ENCODE measurements around the gene ZNF407.

The ZNF407 gene

DNA sequence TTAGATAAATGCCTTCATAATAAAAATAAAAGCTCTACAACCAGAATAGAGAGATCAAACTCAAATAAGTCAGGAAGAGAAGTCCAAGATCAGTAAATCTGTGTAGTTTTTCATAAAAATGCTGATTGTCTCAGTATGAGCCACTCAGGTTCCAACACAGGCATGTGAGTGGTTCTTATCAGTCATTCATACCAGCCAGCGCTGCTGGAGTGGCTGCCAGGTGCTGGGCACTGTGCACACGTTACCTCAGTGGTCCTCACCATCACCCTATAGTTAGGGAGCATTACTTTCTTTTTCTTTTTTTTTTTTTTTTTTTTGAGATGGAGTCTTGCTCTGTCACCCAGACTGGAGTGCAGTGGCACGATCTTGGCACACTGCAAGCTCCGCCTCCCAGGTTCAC, 39.6 kb upstream of the ZNF407 start:
- TF ChIP-seq CTCF (IDR thresholded peaks at IDR 0.05; ENCODE audit: insufficient read depth, low read length, poor library complexity, severe bottlenecking) (no peak), EZH2phosphoT487 (conservative IDR thresholded peaks at IDR 0.05; ENCODE audit: low read length) (no peak)
- Histone ChIP-seq H3F3A (ENCODE audit: insufficient read depth) (no peaks in the 10 kb centered on the region), H3K9me2 (replicated peaks; ENCODE audit: insufficient read depth, low read length) (no peaks in the 10 kb centered on the region), H3K36me3 (ENCODE audit: low read length) (no peaks in the 10 kb centered on the region), H3K4me3 (ENCODE audit: insufficient read depth, low read length, poor library complexity, severe bottlenecking) (no peak overlapping the region), H3K9ac (ENCODE audit: low read length) (no peak overlapping the region), H4K20me1 (ENCODE audit: low read depth, low read length) (no peaks in the 10 kb centered on the region), H3K27ac (ENCODE audit: low read depth, low read length) (no peak overlapping the region), H3K4me2 (ENCODE audit: low read depth, low read length, poor library complexity, severe bottlenecking) (no peak overlapping the region), H2AFZ (ENCODE audit: low read depth, low read length, severe bottlenecking) (no peak overlapping the region), H3K9me3 (ENCODE audit: insufficient read depth, low read length) (no peaks in the 10 kb centered on the region), H3K79me2 (ENCODE audit: insufficient read depth, low read length) (no peaks in the 10 kb centered on the region), H3K27me3 (ENCODE audit: low read length) (no peaks in the 10 kb centered on the region)

DNA sequence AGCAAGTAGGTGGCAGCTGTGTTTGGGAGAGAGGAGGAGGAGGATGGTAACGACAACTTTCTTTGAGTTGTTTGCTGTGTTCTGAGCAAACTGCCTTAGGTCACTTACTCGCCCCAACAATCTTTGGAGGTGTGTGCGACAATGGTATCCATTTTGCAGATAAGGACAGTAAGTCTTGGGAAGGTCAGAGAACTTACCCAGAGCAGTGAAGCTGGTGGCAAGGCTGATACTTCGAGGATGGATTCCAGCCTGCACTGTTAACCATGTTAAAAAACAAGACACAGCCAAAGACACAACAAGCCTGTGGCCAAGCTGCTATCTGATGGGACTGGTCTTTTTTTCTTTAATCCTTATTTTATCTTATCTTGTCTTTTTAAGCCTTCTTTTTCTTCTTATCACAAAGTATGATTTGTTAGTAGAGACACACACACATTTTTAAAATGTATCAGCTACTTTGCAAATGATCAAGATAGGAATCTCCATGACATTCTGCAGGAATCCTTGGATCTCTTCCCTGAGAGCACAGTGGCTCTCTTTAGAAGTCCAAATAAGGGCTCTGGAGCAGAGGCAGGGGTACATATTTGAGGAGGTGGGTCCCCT, 35.4 kb upstream of the ZNF407 start:
- Histone ChIP-seq H3K4me3 (ENCODE audit: insufficient read depth, low read length, poor library complexity, severe bottlenecking) (no peak overlapping the region), H3K9me3 (ENCODE audit: insufficient read depth, low read length) (peaks cover 5% of the 10 kb centered on the region; the same call in 1 of the 2 replicates), H3K27ac (ENCODE audit: low read depth, low read length) (no peak overlapping the region), H3K36me3 (ENCODE audit: low read length) (no peaks in the 10 kb centered on the region), H3K9me2 (replicated peaks; ENCODE audit: insufficient read depth, low read length) (no peaks in the 10 kb centered on the region), H3K79me2 (ENCODE audit: insufficient read depth, low read length) (no peaks in the 10 kb centered on the region), H3K4me2 (ENCODE audit: low read depth, low read length, poor library complexity, severe bottlenecking) (no peak overlapping the region), H3F3A (ENCODE audit: insufficient read depth) (no peaks in the 10 kb centered on the region), H3K9ac (ENCODE audit: low read length) (no peak overlapping the region), H2AFZ (ENCODE audit: low read depth, low read length, severe bottlenecking) (no peak overlapping the region), H3K27me3 (ENCODE audit: low read length) (no peaks in the 10 kb centered on the region), H4K20me1 (ENCODE audit: low read depth, low read length) (no peaks in the 10 kb centered on the region)
- no peak for TF ChIP-seq CTCF (IDR thresholded peaks at IDR 0.05; ENCODE audit: insufficient read depth, low read length, poor library complexity, severe bottlenecking)
- TF ChIP-seq EZH2phosphoT487 (conservative IDR thresholded peaks at IDR 0.05; ENCODE audit: low read length), result no peak

DNA sequence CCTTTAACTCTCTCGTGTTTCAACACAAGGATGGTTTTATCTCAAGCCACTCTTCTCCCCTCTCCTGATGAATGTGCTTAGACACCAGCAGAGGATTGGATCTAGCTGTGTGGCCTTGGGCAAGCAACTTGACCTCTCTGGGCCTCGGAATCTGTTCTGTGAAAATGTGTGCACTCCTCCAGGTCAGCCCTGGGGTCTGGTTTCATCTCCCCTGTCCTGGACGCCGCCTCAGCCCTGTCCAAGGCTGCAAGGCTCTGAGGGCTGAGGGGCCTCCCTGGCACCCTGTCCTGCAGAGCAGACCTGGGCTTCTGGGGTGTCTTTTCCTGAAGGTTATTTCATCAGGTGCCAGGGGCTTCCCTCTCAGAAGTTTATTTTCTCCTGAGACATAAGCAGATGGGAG, 34.9 kb upstream of the ZNF407 start:
- no peaks in the 10 kb centered on the region for H4K20me1 ChIP-seq (ENCODE audit: low read depth, low read length)
- H3K27me3 ChIP-seq (ENCODE audit: low read length), result no peaks in the 10 kb centered on the region
- TF ChIP-seq EZH2phosphoT487 (conservative IDR thresholded peaks at IDR 0.05; ENCODE audit: low read length), result no peak
- TF ChIP-seq CTCF (IDR thresholded peaks at IDR 0.05; ENCODE audit: insufficient read depth, low read length, poor library complexity, severe bottlenecking), result no peak
- H3F3A ChIP-seq (ENCODE audit: insufficient read depth), result no peaks in the 10 kb centered on the region
- H3K4me2 ChIP-seq (ENCODE audit: low read depth, low read length, poor library complexity, severe bottlenecking), result no peak overlapping the region
- H3K9me2 ChIP-seq (replicated peaks; ENCODE audit: insufficient read depth, low read length), result no peaks in the 10 kb centered on the region
- no peaks in the 10 kb centered on the region for H3K36me3 ChIP-seq (ENCODE audit: low read length)
- no peak overlapping the region for H2AFZ ChIP-seq (ENCODE audit: low read depth, low read length, severe bottlenecking)
- peaks cover 5% of the 10 kb centered on the region; the same call in 1 of the 2 replicates for H3K9me3 ChIP-seq (ENCODE audit: insufficient read depth, low read length)
- H3K4me3 ChIP-seq (ENCODE audit: insufficient read depth, low read length, poor library complexity, severe bottlenecking), result no peak overlapping the region
- no peak overlapping the region for H3K9ac ChIP-seq (ENCODE audit: low read length)
- H3K79me2 ChIP-seq (ENCODE audit: insufficient read depth, low read length), result no peaks in the 10 kb centered on the region
- no peak overlapping the region for H3K27ac ChIP-seq (ENCODE audit: low read depth, low read length)
